ENCODE data around the gene UNC13A.

The UNC13A gene

GRCh38 chr19:17611462-17612244, 76.5 kb downstream of the UNC13A start:
- H3K9me3 ChIP-seq (ENCODE audit: severe bottlenecking): no peaks in the 10 kb centered on the region
- H3K27ac ChIP-seq: no peak overlapping the region
- no peak for DNase-seq
- H3K27me3 ChIP-seq (ENCODE audit: insufficient read depth, low read depth, severe bottlenecking): no peaks in the 10 kb centered on the region
- H3K4me3 ChIP-seq (ENCODE audit: low read depth, low read length): no peak overlapping the region
- H3K36me3 ChIP-seq: peaks cover 24% of the 10 kb centered on the region
- TF ChIP-seq CTCF (IDR thresholded peaks at IDR 0.05; ENCODE audit: low read depth, low read length): no peak

- H3K27me3 ChIP-seq (ENCODE audit: insufficient read depth, low read depth, severe bottlenecking): no peaks in the 10 kb centered on the region
- H3K4me3 ChIP-seq (ENCODE audit: low read depth, low read length): no peak overlapping the region
- no peaks in the 10 kb centered on the region for H3K9me3 ChIP-seq (ENCODE audit: severe bottlenecking)
- TF ChIP-seq CTCF (IDR thresholded peaks at IDR 0.05; ENCODE audit: low read depth, low read length): no peak
- H3K27ac ChIP-seq: no peak overlapping the region
- DNase-seq: no peak
- H3K36me3 ChIP-seq: peaks cover 18% of the 10 kb centered on the region
Measured at GRCh38 chr19:17610384-17610783, 77.8 kb downstream of the UNC13A start.

GRCh38 chr19:17607936-17608335, 80.2 kb downstream of the UNC13A start:
- Histone ChIP-seq H3K9me3 (ENCODE audit: severe bottlenecking) (no peaks in the 10 kb centered on the region), H3K36me3 (peaks cover 16% of the 10 kb centered on the region), H3K4me3 (ENCODE audit: low read depth, low read length) (no peak overlapping the region), H3K27me3 (ENCODE audit: insufficient read depth, low read depth, severe bottlenecking) (no peaks in the 10 kb centered on the region), H3K27ac (no peak overlapping the region)
- TF ChIP-seq CTCF (IDR thresholded peaks at IDR 0.05; ENCODE audit: low read depth, low read length): no peak
- DNase-seq: no peak

GRCh38 chr19:17606590-17607185, 81.5 kb downstream of the UNC13A start:
- no peak for DNase-seq
- Histone ChIP-seq H3K36me3 (peaks cover 15% of the 10 kb centered on the region), H3K27me3 (ENCODE audit: insufficient read depth, low read depth, severe bottlenecking) (no peaks in the 10 kb centered on the region), H3K4me3 (ENCODE audit: low read depth, low read length) (no peak overlapping the region), H3K9me3 (ENCODE audit: severe bottlenecking) (no peaks in the 10 kb centered on the region), H3K27ac (no peak overlapping the region)
- TF ChIP-seq CTCF (IDR thresholded peaks at IDR 0.05; ENCODE audit: low read depth, low read length): no peak

- H3K9me3 ChIP-seq (ENCODE audit: severe bottlenecking): no peaks in the 10 kb centered on the region
- peaks cover 8% of the 10 kb centered on the region for H3K36me3 ChIP-seq
- peak; percentile 34 for DNase-seq
- H3K27me3 ChIP-seq (ENCODE audit: insufficient read depth, low read depth, severe bottlenecking): no peaks in the 10 kb centered on the region
- peak; percentile 68 for TF ChIP-seq CTCF (IDR thresholded peaks at IDR 0.05; ENCODE audit: low read depth, low read length)
- no peak overlapping the region for H3K4me3 ChIP-seq (ENCODE audit: low read depth, low read length)
- no peak overlapping the region for H3K27ac ChIP-seq
Measured at GRCh38 chr19:17605761-17606589, 82.2 kb downstream of the UNC13A start.

All from WERI-Rb-1 (cell line).